Caki2 (cell line): ENCODE results near the gene SIMC1. TPM values are rescaled to one million over a fixed set of nuclear protein-coding genes. Genes with fewer than 3 reads are reported as not detected.

Source experiments
- DNase-seq: peaks from one replicate; pipeline ENCODE4 v3.0.0-alpha.2; 2015; ENCODE audit warnings: low read depth
- in situ Hi-C: cut with HindIII; loops from 2 replicates; pipeline ENCODE4 v1.10.0; 2016; ENCODE audit warnings: low sequenced_read_pairs, low pct_unique_long_range_greater_than_20kb, mixed read lengths
- total RNA-seq: library from RNA; depleted of rRNA; stranded (reverse); fragments of >200 nt; shearing (Covaris generic); gene quantifications from 2 replicates; pipeline ENCODE4 v1.2.3, GENCODE V29; 2014; ENCODE audit warnings: low replicate concordance

The SIMC1 gene
- total RNA-seq, 1 experiment from 2014 or later = 6.7 TPM

GRCh38 chr5:176379881-176380280, 141.7 kb downstream of the SIMC1 start:
- no peak for DNase-seq
- in situ Hi-C loops = no loop called here

DNA sequence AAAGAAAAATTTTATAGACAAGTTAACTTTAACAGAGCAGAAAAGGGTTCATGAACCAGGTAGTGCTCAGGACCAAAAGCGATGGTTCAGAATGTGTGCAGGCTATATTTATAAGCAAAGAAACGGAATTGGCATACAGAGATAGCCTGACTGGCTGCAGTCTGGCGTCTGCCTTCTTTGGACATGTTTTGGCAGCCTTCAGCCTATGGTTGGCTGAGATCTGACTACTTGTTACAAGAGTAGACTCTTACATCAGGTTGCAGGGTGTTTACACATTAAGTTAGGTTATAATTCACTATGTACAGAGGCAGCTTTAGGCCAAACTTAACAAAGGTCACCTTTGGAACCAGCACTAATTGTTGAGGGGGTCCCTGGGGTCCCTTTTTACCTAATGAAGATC, 143.2 kb downstream of the SIMC1 start:
- DNase-seq = no peak

GRCh38 chr5:176381979-176382378, 143.8 kb downstream of the SIMC1 start:
- in situ Hi-C loops = no loop called here
- no peak for DNase-seq

More for the DNA sequence above, 143.2 kb downstream of the SIMC1 start:
- in situ Hi-C loops = no loop called here

DNA sequence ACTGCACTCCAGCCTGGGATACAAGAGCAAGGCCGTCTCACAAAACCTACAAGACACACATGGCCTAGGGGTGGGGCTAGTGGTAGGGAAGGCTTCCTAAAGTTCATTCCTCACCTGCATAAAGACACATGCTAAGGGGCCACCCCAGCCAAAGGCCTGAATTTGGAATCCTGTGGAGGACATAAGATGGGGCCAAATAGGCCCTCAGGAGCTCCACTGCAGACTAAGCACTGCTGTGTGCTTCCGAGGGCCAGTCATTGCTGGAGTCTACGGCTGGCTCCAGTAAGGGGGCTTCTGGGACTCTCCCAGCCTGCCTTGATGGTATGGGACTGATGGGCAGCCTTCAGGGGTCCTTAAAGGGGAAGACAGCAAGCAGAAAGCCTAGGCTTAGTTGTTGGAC, 144.5 kb downstream of the SIMC1 start:
- in situ Hi-C loops = no loop called here
- no peak for DNase-seq

GRCh38 chr5:176383248-176383905, 145.2 kb downstream of the SIMC1 start:
- DNase-seq = no peak
- in situ Hi-C loops = no loop called here

- in situ Hi-C loops = no loop called here
Measured at GRCh38 chr5:176383961-176384360, 145.7 kb downstream of the SIMC1 start.

GRCh38 chr5:176384366-176384930, 146.2 kb downstream of the SIMC1 start:
- no peak for DNase-seq
- in situ Hi-C loops = no loop called here

More at GRCh38 chr5:176383961-176384360, 145.7 kb downstream of the SIMC1 start:
- no peak for DNase-seq

DNA sequence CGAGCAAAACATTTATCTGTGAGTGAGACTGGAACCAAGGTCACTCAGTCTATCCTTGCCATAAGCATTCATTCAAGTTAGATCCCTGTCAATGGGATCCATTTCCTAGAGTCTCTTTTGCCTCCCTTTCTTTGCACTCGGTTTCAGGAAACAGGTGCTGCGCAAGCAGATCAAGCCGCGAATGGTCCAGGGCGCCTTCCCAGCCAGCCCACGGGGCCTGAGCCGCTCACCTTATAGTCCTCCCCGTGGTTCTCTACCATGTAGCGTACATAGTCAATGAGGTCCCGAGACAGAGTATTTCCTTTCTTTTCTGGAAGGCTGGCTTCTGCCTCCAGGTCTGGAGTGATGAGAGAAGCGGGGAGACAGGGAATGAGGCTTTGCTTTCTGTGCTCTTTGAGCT, 146.8 kb downstream of the SIMC1 start:
- in situ Hi-C loops = no loop called here
- DNase-seq = no peak

DNA sequence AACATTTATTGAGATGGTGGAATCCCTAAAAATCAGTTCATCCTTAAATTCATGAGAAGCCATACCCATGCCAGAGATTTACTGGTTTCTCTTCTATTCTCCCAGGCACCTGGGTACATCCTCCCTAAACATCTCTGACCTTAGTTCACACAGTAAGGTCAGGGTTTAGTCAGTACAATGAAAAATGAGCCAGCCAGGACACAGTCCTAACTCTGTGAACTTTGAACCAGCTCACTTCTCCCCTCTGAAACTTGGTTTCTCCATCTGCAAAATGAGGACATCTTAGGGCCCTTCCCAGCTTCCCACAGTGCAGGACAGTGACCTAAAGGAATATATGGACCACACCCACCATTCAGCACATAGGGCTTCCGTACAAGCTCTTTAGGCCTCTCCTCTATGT, 148.3 kb downstream of the SIMC1 start:
- no peak for DNase-seq
- in situ Hi-C loops = no loop called here

DNA sequence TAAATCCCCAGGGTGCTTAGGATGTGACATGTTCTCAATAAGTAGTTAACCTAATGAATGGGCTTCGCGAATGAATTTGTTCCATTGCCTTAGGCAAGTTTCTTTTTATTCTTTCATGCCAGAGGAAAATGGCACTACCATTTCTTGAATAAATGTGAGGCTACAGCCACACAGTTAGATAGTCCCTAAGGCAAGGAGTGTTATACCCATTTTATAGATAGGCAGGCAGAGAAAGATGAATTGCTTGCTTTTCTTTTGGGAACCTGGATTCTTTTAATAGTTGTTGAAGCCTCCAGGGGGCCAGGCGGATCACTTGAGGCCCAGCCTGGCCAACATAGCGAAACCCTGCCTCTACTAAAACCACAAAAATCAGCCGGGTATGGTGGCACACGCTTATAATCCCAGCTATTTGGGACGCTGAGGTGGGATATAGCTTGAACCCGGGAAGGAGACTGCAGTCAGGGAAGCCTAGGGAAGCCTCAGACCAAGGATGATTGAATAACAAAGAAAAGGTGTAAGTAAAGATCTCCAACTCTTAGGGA, 149.2 kb downstream of the SIMC1 start:
- no peak for DNase-seq

GRCh38 chr5:176388003-176388443, 149.8 kb downstream of the SIMC1 start:
- DNase-seq = no peak
- in situ Hi-C loops = no loop called here

More for the DNA sequence above, 149.2 kb downstream of the SIMC1 start:
- in situ Hi-C loops = no loop called here

GRCh38 chr5:176388444-176389134, 150.4 kb downstream of the SIMC1 start, which contains the start of the genes HIGD2A and NOP16:
Gene HIGD2A (plus strand): TSS chr5:176388751. CDS start chr5:176388820, 69 bp downstream.
Gene NOP16 (minus strand): TSS chr5:176388598. CDS start chr5:176388539, 59 bp downstream.
- peak; percentile 98 for DNase-seq
- in situ Hi-C loops = no loop called here

DNA sequence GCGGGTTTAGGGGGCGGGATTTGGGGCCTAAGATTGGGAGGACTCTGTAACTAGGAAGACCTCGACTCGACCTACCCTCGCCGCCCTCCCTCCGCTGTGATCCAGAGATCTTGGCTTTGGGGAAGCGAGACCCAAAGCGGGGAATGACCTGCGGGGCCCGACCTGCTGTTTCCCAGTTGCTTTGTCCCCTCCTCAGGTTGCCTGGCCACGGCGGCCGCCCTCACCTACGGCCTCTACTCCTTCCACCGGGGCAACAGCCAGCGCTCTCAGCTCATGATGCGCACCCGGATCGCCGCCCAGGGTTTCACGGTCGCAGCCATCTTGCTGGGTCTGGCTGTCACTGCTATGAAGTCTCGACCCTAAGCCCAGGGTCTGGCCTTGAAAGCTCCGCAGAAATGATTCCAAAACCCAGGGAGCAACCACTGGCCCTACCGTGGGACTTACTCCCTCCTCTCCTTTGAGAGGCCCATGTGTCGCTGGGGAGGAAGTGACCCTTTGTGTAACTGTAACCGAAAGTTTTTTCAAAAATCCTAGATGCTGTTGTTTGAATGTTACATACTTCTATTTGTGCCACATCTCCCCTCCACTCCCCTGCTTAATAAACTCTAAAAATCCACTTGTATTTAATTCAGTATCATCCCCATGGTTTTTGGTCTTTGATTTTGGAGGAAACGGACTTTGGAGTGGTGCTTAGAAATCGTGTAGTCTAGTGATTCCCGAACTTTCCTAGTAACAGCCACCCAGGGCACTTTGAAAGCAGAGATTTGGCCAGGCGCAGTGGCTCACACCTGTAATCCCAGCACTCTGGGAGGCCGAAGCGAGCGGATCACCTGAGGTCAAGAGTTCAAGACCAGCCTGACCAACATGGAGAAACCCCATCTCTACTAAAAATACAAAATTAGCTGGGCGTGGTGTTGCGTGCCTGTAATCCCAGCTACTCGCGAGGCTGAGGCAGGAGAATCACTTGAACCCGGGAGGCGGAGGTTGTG, 151.2 kb downstream of the SIMC1 start:
- in situ Hi-C loops = no loop called here
- DNase-seq = no peak

DNA sequence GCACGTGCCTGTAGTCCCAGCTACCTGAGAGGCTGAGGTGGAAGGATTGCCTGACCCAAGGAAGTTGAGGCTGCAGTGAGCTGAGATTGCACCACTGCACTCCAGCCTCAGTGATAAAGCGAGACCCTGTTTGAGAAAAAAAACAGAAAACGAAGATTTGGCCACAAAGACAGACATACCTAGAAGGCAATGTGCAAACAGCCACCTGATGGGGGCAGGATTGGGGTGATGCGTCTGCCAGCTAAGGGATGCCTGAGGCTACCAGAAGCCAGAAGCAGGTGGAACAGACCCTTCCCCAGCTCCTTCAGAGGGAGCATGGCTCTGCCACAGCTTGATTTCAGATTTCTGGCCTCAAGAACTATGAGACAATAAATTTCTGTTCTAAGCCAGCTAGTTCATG, 153.3 kb downstream of the SIMC1 start:
- DNase-seq = no peak
- in situ Hi-C loops = no loop called here

DNA sequence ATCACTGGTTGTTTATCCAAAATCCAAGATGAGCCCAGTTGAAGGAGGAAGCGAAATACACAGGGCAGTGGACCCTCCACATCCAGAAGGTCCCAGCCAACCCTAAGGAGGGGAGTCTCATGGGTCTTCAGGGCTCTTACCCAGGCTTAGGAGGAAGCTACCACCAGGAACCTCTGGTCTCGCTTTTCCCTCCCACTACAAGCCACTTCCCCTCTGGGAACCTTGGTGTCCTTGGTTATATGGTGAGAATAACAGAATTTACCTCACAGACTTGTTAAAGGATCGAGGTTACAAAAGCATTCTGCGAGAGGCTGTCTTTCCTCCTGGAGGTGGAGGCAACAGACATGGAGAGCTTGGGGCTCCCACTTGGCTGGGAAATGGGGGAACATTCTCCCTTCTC, 153.8 kb downstream of the SIMC1 start:
- DNase-seq = no peak
- in situ Hi-C loops = no loop called here

GRCh38 chr5:176392526-176392925, 154.3 kb downstream of the SIMC1 start:
- in situ Hi-C loops = no loop called here
- no peak for DNase-seq

- in situ Hi-C loops = no loop called here
Measured at GRCh38 chr5:176394096-176394495, 155.9 kb downstream of the SIMC1 start.

More at GRCh38 chr5:176394096-176394495, 155.9 kb downstream of the SIMC1 start:
- no peak for DNase-seq
